Measurements from ENCODE around the gene MIOX.

Gene MIOX

GRCh38 chr22:50486561-50487289 is at the start of gene MIOX:
Gene MIOX, plus strand, starts transcription at chr22:50486859. Its CDS starts 39 bp downstream, at chr22:50486898.
- DNase-seq (ENCODE audit: low read depth, low spot score), result no peak

- DNase-seq (ENCODE audit: low read depth, low spot score), result no peak
These were observed 49.0 kb upstream of the MIOX start for GRCh38 chr22:50437511-50438304.

GRCh38 chr22:50438305-50439275 is 48.1 kb upstream of the MIOX start:
- no peak for DNase-seq (ENCODE audit: low read depth, low spot score)

- no peak for DNase-seq (ENCODE audit: low read depth, low spot score)
These were observed 47.3 kb upstream of the MIOX start for GRCh38 chr22:50439314-50439870.

- DNase-seq (ENCODE audit: low read depth, low spot score), result no peak
These were observed 46.8 kb upstream of the MIOX start for GRCh38 chr22:50439871-50440331.

GRCh38 chr22:50440544-50441249 is 46.0 kb upstream of the MIOX start:
- no peak for DNase-seq (ENCODE audit: low read depth, low spot score)

- DNase-seq (ENCODE audit: low read depth, low spot score), result no peak
These were observed 45.1 kb upstream of the MIOX start for GRCh38 chr22:50441428-50441993.

- no peak for DNase-seq (ENCODE audit: low read depth, low spot score)
These were observed 43.5 kb upstream of the MIOX start for GRCh38 chr22:50443197-50443596.

GRCh38 chr22:50443801-50444625 is 42.6 kb upstream of the MIOX start:
- DNase-seq (ENCODE audit: low read depth, low spot score), result no peak

- no peak for DNase-seq (ENCODE audit: low read depth, low spot score)
These were observed 42.0 kb upstream of the MIOX start for GRCh38 chr22:50444663-50445062.

GRCh38 chr22:50445071-50445879 is 41.4 kb upstream of the MIOX start:
- DNase-seq (ENCODE audit: low read depth, low spot score), result no peak

- no peak for DNase-seq (ENCODE audit: low read depth, low spot score)
These were observed 40.6 kb upstream of the MIOX start for GRCh38 chr22:50445880-50446707.

GRCh38 chr22:50446708-50447575 is 39.7 kb upstream of the MIOX start:
- no peak for DNase-seq (ENCODE audit: low read depth, low spot score)

- DNase-seq (ENCODE audit: low read depth, low spot score), result no peak
These were observed 38.8 kb upstream of the MIOX start for GRCh38 chr22:50447576-50448551.

GRCh38 chr22:50452649-50453048 is 34.0 kb upstream of the MIOX start:
- DNase-seq (ENCODE audit: low read depth, low spot score), result no peak

Measured in iPS DF 19.7 (cell line).